ENCODE data around the gene TELO2. TPM values are rescaled to one million over a fixed set of nuclear protein-coding genes. Genes with fewer than 3 reads are reported as not detected.

TELO2 gene
- total RNA-seq, 1 experiment from 2014 or later, result 65.4 TPM

GRCh38 chr16:1470481-1471251 is 22.5 kb upstream of the TELO2 start:
- ChIA-PET CTCF (no interaction called here), POLR2A (no interaction called here)
- peaks cover 28% of the 10 kb centered on the region for H3K4me1 ChIP-seq (ENCODE audit: control insufficient read depth, insufficient read depth, low read length)
- no peak for TF ChIP-seq CTCF (IDR thresholded peaks at IDR 0.05)
- no peak for TF ChIP-seq REST (IDR thresholded peaks at IDR 0.05; ENCODE audit: insufficient read depth in 1 of 2, low read depth in 2 of 2, low read length in 1 of 2)
- no peak for TF ChIP-seq SIN3A (IDR thresholded peaks at IDR 0.05; ENCODE audit: borderline replicate concordance, insufficient read depth, low read depth, low read length)
- TF ChIP-seq TCF7L2 (IDR thresholded peaks at IDR 0.05; ENCODE audit: low read depth, low read length), result no peak
- no peak for TF ChIP-seq POLR2AphosphoS5 (IDR thresholded peaks at IDR 0.05; ENCODE audit: low read depth, low read length)
- H3K9me3 ChIP-seq (ENCODE audit: control insufficient read depth, insufficient read depth, low read depth, low read length), result no peaks in the 10 kb centered on the region
- no peak overlapping the region for H3K4me3 ChIP-seq (ENCODE audit: low read depth in 2 of 2, low read length in 2 of 2)
- DNase-seq (ENCODE audit: low read depth, low spot score) (no peak), ATAC-seq (no peak)
- intact Hi-C loops (cut with micrococcal nuclease; ENCODE audit: unreplicated experiment) (no loop called here), in situ Hi-C loops (cut with HindIII; ENCODE audit: low pct_unique_long_range_greater_than_20kb, low sequenced_read_pairs) (no loop called here)
- H3K27ac ChIP-seq (ENCODE audit: low read length), result peak overlapping the region; percentile 19; the same call in 1 of the 2 replicates
- H3K36me3 ChIP-seq (ENCODE audit: control insufficient read depth, insufficient read depth, low read length), result no peaks in the 10 kb centered on the region; the same call in 1 of the 2 replicates
- no peaks in the 10 kb centered on the region for H3K27me3 ChIP-seq (ENCODE audit: control insufficient read depth, insufficient read depth, low read length)
- BruUV-seq (replicated peaks), result no TSS peak

- Histone ChIP-seq H3K4me1 (ENCODE audit: control insufficient read depth, insufficient read depth, low read length) (peaks cover 28% of the 10 kb centered on the region), H3K36me3 (ENCODE audit: control insufficient read depth, insufficient read depth, low read length) (no peaks in the 10 kb centered on the region; the same call in 1 of the 2 replicates), H3K27me3 (ENCODE audit: control insufficient read depth, insufficient read depth, low read length) (no peaks in the 10 kb centered on the region), H3K27ac (ENCODE audit: low read length) (peak overlapping the region; percentile 1; the same call in 1 of the 2 replicates), H3K4me3 (ENCODE audit: low read depth in 2 of 2, low read length in 2 of 2) (no peak overlapping the region), H3K9me3 (ENCODE audit: control insufficient read depth, insufficient read depth, low read depth, low read length) (no peaks in the 10 kb centered on the region)
- TSS peak; percentile 58 for BruUV-seq (replicated peaks)
- DNase-seq (ENCODE audit: low read depth, low spot score) (no peak), ATAC-seq (no peak)
- CTCF ChIA-PET, result interaction anchor here (0.5 to 0.6 kb wide), 2 partner anchors 151 to 249 kb away, joined by 3 to 6 read pairs; no protein-coding TSS in a partner anchor
- TF ChIP-seq SIN3A (IDR thresholded peaks at IDR 0.05; ENCODE audit: borderline replicate concordance, insufficient read depth, low read depth, low read length) (no peak), CTCF (IDR thresholded peaks at IDR 0.05) (no peak), REST (IDR thresholded peaks at IDR 0.05; ENCODE audit: insufficient read depth in 1 of 2, low read depth in 2 of 2, low read length in 1 of 2) (no peak), POLR2AphosphoS5 (IDR thresholded peaks at IDR 0.05; ENCODE audit: low read depth, low read length) (no peak), TCF7L2 (IDR thresholded peaks at IDR 0.05; ENCODE audit: low read depth, low read length) (no peak)
- POLR2A ChIA-PET, result no interaction called here
- intact Hi-C loops (cut with micrococcal nuclease; ENCODE audit: unreplicated experiment), result no loop called here
- in situ Hi-C loops (cut with HindIII; ENCODE audit: low pct_unique_long_range_greater_than_20kb, low sequenced_read_pairs), result no loop called here
Observed at GRCh38 chr16:1471569-1472194, 21.5 kb upstream of the TELO2 start.
